GM19372 (cell line): ENCODE data around the gene KBTBD12.

Experiments
- ATAC-seq: cut with Tn5 transposase; IDR thresholded peaks from one replicate; pipeline ENCODE4 v1.9.1; 2021; ENCODE audit warnings: mild to moderate bottlenecking, low read depth, moderate library complexity; ENCODE audit not compliant: unreplicated experiment

The KBTBD12 gene

DNA sequence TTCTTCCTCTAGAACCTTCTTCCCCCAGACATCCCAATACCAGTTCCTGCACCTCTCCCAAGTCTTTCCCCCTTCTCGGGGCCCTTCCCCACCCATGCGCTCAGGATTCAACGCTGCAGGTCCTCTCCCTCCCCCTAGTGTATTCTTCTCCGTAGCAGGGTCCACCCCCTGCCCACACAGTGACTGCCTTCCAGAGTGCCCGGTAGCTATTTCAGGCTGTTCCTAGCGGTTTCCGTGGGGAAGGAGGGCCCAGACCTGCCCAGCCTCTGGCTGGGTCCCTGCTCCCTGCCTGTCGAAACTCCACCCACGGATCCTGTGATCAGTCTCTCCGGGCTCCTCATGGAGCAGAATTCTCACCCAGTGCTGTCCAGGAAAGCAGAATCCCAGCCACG lies 92.0 kb downstream of the KBTBD12 start:
- no peak for ATAC-seq

GRCh38 chr3:128009952-128010846 lies 95.2 kb downstream of the KBTBD12 start:
- no peak for ATAC-seq

DNA sequence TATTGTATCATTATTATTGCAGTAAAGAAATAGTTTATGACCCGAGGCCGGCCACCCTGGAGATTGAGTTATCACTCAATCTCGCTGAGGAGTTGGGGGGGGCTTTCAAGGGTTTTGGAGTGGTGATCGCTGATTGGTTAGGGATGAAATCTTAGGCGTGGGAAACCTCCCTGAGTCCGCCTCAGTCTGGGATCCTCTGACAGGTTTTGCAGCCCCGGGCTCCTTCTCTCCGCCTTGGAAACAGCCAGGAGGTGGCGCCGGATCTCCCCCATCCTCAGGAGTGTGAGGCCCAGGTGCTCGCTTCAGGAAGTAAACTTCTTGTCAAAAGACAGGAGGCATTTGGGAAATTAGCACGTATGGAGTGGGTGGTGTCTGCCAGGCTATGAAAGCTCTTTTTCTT lies 96.1 kb downstream of the KBTBD12 start:
- no peak for ATAC-seq

DNA sequence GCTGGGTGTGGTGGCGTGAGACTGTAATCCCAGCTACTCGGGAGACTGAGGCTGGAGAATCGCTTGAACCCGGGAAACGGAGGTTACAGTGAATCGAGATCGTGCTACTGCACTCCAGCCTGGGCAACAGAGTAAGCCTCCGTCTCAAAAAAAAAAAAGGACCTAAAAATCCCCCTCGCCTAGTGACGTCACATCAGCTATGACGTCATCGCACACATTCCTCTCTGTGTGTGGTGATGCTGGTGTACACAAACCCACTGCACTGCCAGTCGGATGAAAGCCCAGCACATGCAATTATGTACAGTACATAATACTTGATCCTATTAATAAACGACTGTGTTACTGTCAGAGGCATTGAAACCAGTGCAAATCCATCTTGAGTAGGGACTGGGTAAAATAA lies 97.0 kb downstream of the KBTBD12 start:
- no peak for ATAC-seq

GRCh38 chr3:128014548-128014947 lies 99.5 kb downstream of the KBTBD12 start:
- ATAC-seq: no peak

DNA sequence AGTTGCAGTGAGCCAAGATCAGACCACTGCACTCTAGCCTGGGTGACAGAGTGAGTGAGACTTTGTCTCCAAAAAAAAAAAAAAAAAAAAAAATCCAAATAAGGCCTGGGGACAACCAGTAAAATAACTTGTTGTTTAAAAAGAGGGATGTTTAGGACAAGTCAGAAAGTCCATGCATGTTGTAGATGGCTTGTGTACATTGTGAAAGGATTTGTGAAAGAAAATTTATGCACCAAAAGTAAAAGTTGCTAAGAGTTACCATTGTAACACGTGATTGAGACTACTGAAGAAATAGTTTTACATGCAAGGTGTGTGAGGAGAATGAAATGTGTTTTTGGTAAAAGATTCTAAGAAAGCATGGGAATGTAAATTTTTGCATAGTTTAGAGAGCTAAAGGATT lies 101.5 kb downstream of the KBTBD12 start:
- ATAC-seq: no peak

DNA sequence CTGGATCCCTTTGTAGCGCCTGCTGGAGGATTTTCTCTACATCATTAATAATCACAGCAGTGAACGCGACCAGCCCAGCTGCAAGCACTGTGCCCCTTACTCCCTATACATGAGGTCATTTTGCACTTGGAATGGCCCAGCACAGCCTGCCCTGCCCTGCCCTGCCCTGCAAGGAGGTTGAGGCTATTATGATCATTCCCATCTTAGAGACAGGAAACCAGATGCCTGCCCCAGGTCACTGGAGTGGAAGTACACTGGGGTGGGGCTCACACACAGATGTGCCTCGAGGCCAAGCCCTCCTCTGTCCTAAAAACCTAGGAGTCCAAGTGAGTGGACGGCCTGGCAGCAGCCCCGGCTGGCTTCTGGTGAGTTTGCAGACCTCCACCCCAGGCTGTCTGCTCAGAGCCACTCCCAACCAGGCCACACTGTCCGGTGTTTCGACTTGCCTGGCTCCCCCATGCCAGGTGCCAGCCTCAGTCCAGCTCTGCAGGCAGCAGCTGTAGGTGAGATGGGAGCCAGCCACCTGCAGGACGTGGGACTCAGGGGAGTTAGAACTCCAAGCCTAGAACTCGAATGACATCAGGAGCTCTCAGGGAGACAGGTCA lies 106.8 kb downstream of the KBTBD12 start:
- ATAC-seq: no peak

- no peak for ATAC-seq
Measured at GRCh38 chr3:128033102-128033501, 118.1 kb downstream of the KBTBD12 start.

- ATAC-seq: no peak
Measured at GRCh38 chr3:128036119-128036518, 121.1 kb downstream of the KBTBD12 start.
